Kidney glomerular epithelial cell (primary cell): Measurements from ENCODE around the gene ACD.

Source experiments
- DNase-seq: peaks from one replicate; lab custom pipeline; 2025; lab: John Stamatoyannopoulos, UW

Gene ACD

GRCh38 chr16:67675999-67676398 is 15.9 kb upstream of the ACD start:
- DNase-seq: no peak

GRCh38 chr16:67675579-67675935 is 15.5 kb upstream of the ACD start:
- DNase-seq: no peak

GRCh38 chr16:67674851-67675578 is 15.0 kb upstream of the ACD start:
- DNase-seq: no peak

- no peak for DNase-seq
Observed at GRCh38 chr16:67673712-67674580, 13.9 kb upstream of the ACD start.

- DNase-seq: peak; percentile 43
Observed at GRCh38 chr16:67672739-67673662, 12.9 kb upstream of the ACD start.

- DNase-seq: no peak
Observed at GRCh38 chr16:67672306-67672705, 12.2 kb upstream of the ACD start.

GRCh38 chr16:67669499-67670101 is 9.5 kb upstream of the ACD start:
- no peak for DNase-seq

GRCh38 chr16:67668495-67669157 is 8.6 kb upstream of the ACD start:
- no peak for DNase-seq

- peak; percentile 89 for DNase-seq
Observed at GRCh38 chr16:67667817-67668494, 7.9 kb upstream of the ACD start.

- no peak for DNase-seq
Observed at GRCh38 chr16:67667453-67667816, 7.4 kb upstream of the ACD start.

GRCh38 chr16:67666559-67667452 is 6.7 kb upstream of the ACD start, which contains the start of the genes C16orf86 and ENKD1:
C16orf86 (plus strand) TSS chr16:67666814; CDS start chr16:67666971, 157 bp downstream.
ENKD1 (minus strand) TSS chr16:67666750; CDS start chr16:67666442, 308 bp downstream.
- peak; percentile 22 for DNase-seq

- no peak for DNase-seq
Observed at GRCh38 chr16:67666032-67666551, 6.0 kb upstream of the ACD start.

- no peak for DNase-seq
Observed at GRCh38 chr16:67665598-67665997, 5.5 kb upstream of the ACD start.

- no peak for DNase-seq
Observed at GRCh38 chr16:67664871-67665270, 4.8 kb upstream of the ACD start.

- DNase-seq: no peak
Observed at GRCh38 chr16:67664258-67664657, 4.2 kb upstream of the ACD start.

- no peak for DNase-seq
Observed at GRCh38 chr16:67663877-67664222, 3.8 kb upstream of the ACD start.

- DNase-seq: no peak
Observed at GRCh38 chr16:67663151-67663876, 3.3 kb upstream of the ACD start.

GRCh38 chr16:67662653-67663010 is 2.6 kb upstream of the ACD start:
- no peak for DNase-seq
